K562 (cell line): ENCODE data around the gene CFAP97D2. TPM values are rescaled to one million over a fixed set of nuclear protein-coding genes. Genes with fewer than 3 reads are reported as not detected.

Source experiments
- ATAC-seq: fragments of 200-7000 bp; cut with Tn5 transposase; 3 replicates; pipeline ENCODE4 v1.9.1; 2020; ENCODE audit warnings: moderate library complexity
- BruUV-seq: library from RNA; stranded (reverse); fragments of 400-500 nt; replicated peaks from 2 replicates; lab custom pipeline; 2021; lab: Mats Ljungman, UMichigan
- CTCF ChIA-PET: fragments of 300-600 bp; formaldehyde crosslinking; extraction: SDS; loops from one replicate; lab custom pipeline; 2021; ENCODE audit warnings: low intra/inter-chr PET ratio; lab: Yijun Ruan, JAX
- POLR2A ChIA-PET: fragments of 300-600, 350-650 bp; sonication (Branson Sonifier 250); formaldehyde crosslinking; extraction: SDS; loops from one replicate; lab custom pipeline; 2021; ENCODE audit warnings: antibody characterized with exemption, inconsistent platforms; lab: Yijun Ruan, JAX
- DNase-seq, 4 experiments: peaks; one replicate each; pipeline versions ENCODE4 v3.0.0 to v3.0.0-alpha.2; 2011 to 2018; ENCODE audit warnings: low spot score in 3 of 4, mixed read lengths in 3 of 4; ENCODE audit errors: extremely low read depth in 1 of 4
- FAIRE-seq: peaks from 2 replicates; lab custom pipeline; 2011; peaks lifted over from hg19 to GRCh38; lab: Jason Lieb, UNC
- H2AFZ ChIP-seq: 2 replicates; pipeline ENCODE4 v1.6.0; 2011; ENCODE audit warnings: low read depth, low read length, control low read depth, inconsistent platforms
- H3K27ac ChIP-seq: fragments of 200-600 bp; 3 replicates; pipeline ENCODE4 v1.8.0; 2011; ENCODE audit warnings: low read depth, mild to moderate bottlenecking, control low read depth, inconsistent platforms, low read length, moderate library complexity, mixed read lengths; ENCODE audit errors: extremely low read depth
- H3K27me3 ChIP-seq, 2 experiments: fragments of 300-600 bp in 1 of 2; 2 replicates in 1 of 2; 3 replicates in 1 of 2; pipeline versions ENCODE4 v1.6.0 to v1.8.0; 2011; ENCODE audit warnings: inconsistent platforms in 2 of 2, low read length in 2 of 2, mild to moderate bottlenecking in 1 of 2, mixed read lengths in 1 of 2, moderate library complexity in 1 of 2; ENCODE audit not compliant: control insufficient read depth in 2 of 2, insufficient read depth in 2 of 2
- H3K36me3 ChIP-seq: fragments of 300-600 bp; 3 replicates; pipeline ENCODE4 v1.8.0; 2011; ENCODE audit warnings: mild to moderate bottlenecking, low read length, inconsistent platforms; ENCODE audit not compliant: control insufficient read depth, insufficient read depth
- H3K4me1 ChIP-seq, 2 experiments: fragments of 200-600 bp in 1 of 2; replicated peaks in 1 of 2; 2 replicates in 1 of 2; 3 replicates in 1 of 2; pipeline versions ENCODE4 v1.5.1 to v1.8.0; 2011; ENCODE audit warnings: inconsistent platforms in 2 of 2, low read length in 2 of 2, mild to moderate bottlenecking in 1 of 2, mixed read lengths in 1 of 2, moderate library complexity in 1 of 2; ENCODE audit not compliant: control insufficient read depth in 2 of 2, insufficient read depth in 2 of 2
- H3K4me2 ChIP-seq: 2 replicates; pipeline ENCODE4 v1.6.1; 2011; ENCODE audit warnings: low read length, control low read depth, inconsistent platforms, mixed read lengths; ENCODE audit not compliant: insufficient read depth
- H3K4me3 ChIP-seq: fragments of 200-600 bp; sonication (generic), shearing (Covaris generic); 2 replicates; pipeline ENCODE4 v1.5.1; 2016; ENCODE audit warnings: control low read depth, inconsistent platforms
- H3K79me2 ChIP-seq: fragments of 200-600 bp; 3 replicates; pipeline ENCODE4 v1.8.0; 2011; ENCODE audit warnings: low read length, inconsistent platforms; ENCODE audit not compliant: control insufficient read depth, insufficient read depth
- H3K9ac ChIP-seq, 2 experiments: 2 replicates each; pipeline versions ENCODE4 v1.6.0 to v1.6.1; 2011; ENCODE audit warnings: low read depth in 2 of 2, low read length in 2 of 2, control low read depth in 1 of 2, inconsistent platforms in 1 of 2, mild to moderate bottlenecking in 1 of 2, mixed read lengths in 1 of 2; ENCODE audit not compliant: insufficient read depth in 1 of 2
- H3K9me1 ChIP-seq: one replicate; pipeline ENCODE4 v1.6.0; 2011; ENCODE audit warnings: inconsistent platforms, mild to moderate bottlenecking, low read length, moderate library complexity; ENCODE audit not compliant: control insufficient read depth, insufficient read depth
- H3K9me3 ChIP-seq: replicated peaks from 2 replicates; pipeline ENCODE4 v1.5.1; 2011; ENCODE audit warnings: low read depth, low read length, inconsistent platforms; ENCODE audit not compliant: control insufficient read depth, insufficient read depth
- H4K20me1 ChIP-seq: replicated peaks from 2 replicates; pipeline ENCODE4 v1.6.1; 2011; ENCODE audit warnings: low read length, inconsistent platforms, mixed read lengths; ENCODE audit not compliant: control insufficient read depth, insufficient read depth
- CBFA2T3 ChIP-seq: fragments of 450-650 bp; IDR thresholded peaks from 2 replicates; pipeline ENCODE4 v1.6.1; 2017
- CHD4 ChIP-seq: fragments of 200-600 bp; sonication (generic); IDR thresholded peaks from 3 replicates; pipeline ENCODE4 v1.6.1; 2012; ENCODE audit warnings: low read depth, mild to moderate bottlenecking, mixed read lengths, low read length, inconsistent platforms; ENCODE audit not compliant: insufficient read depth, insufficient replicate concordance, poor library complexity, severe bottlenecking
- ERF ChIP-seq: fragments of 450-650 bp; formaldehyde crosslinking; IDR thresholded peaks from 2 replicates; pipeline ENCODE4 v1.4.0; 2020; ENCODE audit warnings: mild to moderate bottlenecking, mixed read lengths
- FUS ChIP-seq: fragments of 200-400 bp; formaldehyde crosslinking; optimal IDR thresholded peaks from 2 replicates; pipeline ENCODE3; 2017; ENCODE audit warnings: low read depth, low read length
- GTF2A2 ChIP-seq: IDR thresholded peaks from 2 replicates; pipeline ENCODE4 v1.6.1; 2016; ENCODE audit warnings: mild to moderate bottlenecking, missing genetic modification characterization, missing compliant biosample characterization
- KAT7 ChIP-seq: sonication (generic); formaldehyde crosslinking; IDR thresholded peaks from 2 replicates; pipeline ENCODE4 v1.8.0; 2022; ENCODE audit warnings: missing genetic modification reagents, mild to moderate bottlenecking, borderline replicate concordance
- MCM3 ChIP-seq: fragments of 450-650 bp; IDR thresholded peaks from 2 replicates; pipeline ENCODE4 v1.6.1; 2016
- MIER1 ChIP-seq: fragments of 450-650 bp; IDR thresholded peaks from 2 replicates; pipeline ENCODE4 v1.6.1; 2016; ENCODE audit warnings: antibody characterized with exemption, mild to moderate bottlenecking, low read depth
- NFE2 ChIP-seq: IDR thresholded peaks from 2 replicates; pipeline ENCODE4 v1.6.1; 2014; ENCODE audit warnings: antibody characterized with exemption, low read depth
- NR2C1 ChIP-seq, 2 experiments: fragments of 450-650 bp; IDR thresholded peaks; 2 replicates each; pipeline ENCODE4 v1.6.1; 2017; ENCODE audit warnings: mild to moderate bottlenecking in 2 of 2, antibody characterized with exemption in 1 of 2, inconsistent platforms in 1 of 2, missing compliant biosample characterization in 1 of 2, missing genetic modification characterization in 1 of 2
- OTX1 ChIP-seq: fragments of 450-650 bp; formaldehyde crosslinking; IDR thresholded peaks from 2 replicates; pipeline ENCODE4 v1.4.0; 2022; ENCODE audit warnings: mild to moderate bottlenecking
- POLR2A ChIP-seq: fragments of 450-650 bp; conservative IDR thresholded peaks from 2 replicates; pipeline ENCODE4 v1.6.1; 2016
- POLR2AphosphoS2 ChIP-seq: IDR thresholded peaks from 2 replicates; pipeline ENCODE4 v1.6.1; 2012; ENCODE audit warnings: low read length, improper control_type of control experiment
- SAFB ChIP-seq: fragments of 200-400 bp; formaldehyde crosslinking; IDR thresholded peaks from 2 replicates; pipeline ENCODE4 v1.6.1; 2017; ENCODE audit warnings: low read depth, low read length, borderline replicate concordance
- STAT6 ChIP-seq: sonication (generic); formaldehyde crosslinking; IDR thresholded peaks from 2 replicates; pipeline ENCODE4 v1.8.1; 2023; ENCODE audit warnings: mild to moderate bottlenecking, missing genetic modification reagents
- ZFP36 ChIP-seq: fragments of 150-350 bp; IDR thresholded peaks from 2 replicates; pipeline ENCODE4 v1.6.1; 2018; ENCODE audit warnings: low read length, low read depth; ENCODE audit not compliant: partially characterized antibody
- ZNF354B ChIP-seq: fragments of 250-450 bp; sonication (Bioruptor Pico); IDR thresholded peaks from 2 replicates; pipeline ENCODE4 v1.4.0; 2020
- ZNF639 ChIP-seq, 2 experiments: fragments of 200-800 bp in 1 of 2; sonication (Bioruptor generic) in 1 of 2; sonication (generic) in 1 of 2; formaldehyde crosslinking in 1 of 2; IDR thresholded peaks in 1 of 2; conservative IDR thresholded peaks in 1 of 2; 2 replicates each; pipeline versions ENCODE4 v1.5.0 to v1.6.1; 2016 to 2020; ENCODE audit warnings: missing compliant biosample characterization in 1 of 2, missing genetic modification characterization in 1 of 2, missing genetic modification reagents in 1 of 2
- WGBS: fragments of 100-300 bp; shearing (Covaris generic); methylation state at CpG from one replicate; pipeline ENCODE4 v1.1.6; 2016; ENCODE audit warnings: low coverage, mixed read lengths; ENCODE audit not compliant: insufficient coverage; ENCODE audit errors: missing lambda C conversion rate; 5-methylcytosine and 5-hydroxymethylcytosine counted together
- in situ Hi-C: fragments of 300-500 bp; cut with MboI; formaldehyde crosslinking; loops from 4 replicates; pipeline ENCODE4 v1.15.0; 2018; ENCODE audit warnings: inconsistent platforms, mixed read lengths
- intact Hi-C: fragments of 100-400 bp; cut with micrococcal nuclease; formaldehyde crosslinking; loops from 2 replicates; pipeline ENCODE4 v1.14.2; 2022
- polyA plus RNA-seq, 8 experiments: library from polyadenylated mRNA; depleted of rRNA in 4 of 8; stranded (reverse) in 5 of 8; unstranded in 3 of 8; fragments of >200 nt; fragmentation: Nextera tagmentation in 2 of 8; fragmentation: Illumina TruSeq in 1 of 8; extraction: Ambion mirVana in 2 of 8; extraction: Trizol in 1 of 8; gene quantifications; 2 replicates each; pipeline versions ENCODE4 v1.2.1 to v1.2.3, GENCODE V29; 2011 to 2014; ENCODE audit warnings: inconsistent platforms in 1 of 8, missing spikeins in 1 of 8
- total RNA-seq, 7 experiments: library from RNA; depleted of rRNA in 6 of 7; stranded (reverse); fragments of >200 nt in 6 of 7; fragmentation: Illumina TruSeq in 2 of 7; extraction: Trizol in 2 of 7; gene quantifications; 2 replicates each; pipeline versions ENCODE4 v1.2.1 to v1.2.3, GENCODE V29; 2011 to 2021; ENCODE audit warnings: low replicate concordance in 1 of 7

Gene CFAP97D2
- total and polyA plus RNA-seq, 9 of the 15 experiments (the other 6 are each of a cell fraction or from before 2014, with no cell fraction given) = not detected

- TF ChIP-seq CHD4 (no peak), GTF2A2 (tag) (no peak)
These were observed 58.5 kb downstream of the CFAP97D2 start (continued) for GRCh38 chr13:114237415-114238112.

GRCh38 chr13:114241918-114242317 is 62.9 kb downstream of the CFAP97D2 start:
- ChIA-PET CTCF (no interaction called here), POLR2A (no interaction called here)
- no peaks in the 10 kb centered on the region for H4K20me1 ChIP-seq
- no peak overlapping the region for H3K4me3 ChIP-seq
- no peaks in the 10 kb centered on the region for H3K9me1 ChIP-seq
- no peaks in the 10 kb centered on the region for H3K9me3 ChIP-seq
- H3K79me2 ChIP-seq = peaks cover 13% of the 10 kb centered on the region; the same call in 2 of the 3 replicates
- in situ Hi-C loops (no loop called here), intact Hi-C loops (no loop called here)
- ATAC-seq = no peak
- no TSS peak for BruUV-seq
- no peak overlapping the region for H3K4me2 ChIP-seq
- H3K27ac ChIP-seq = no peak overlapping the region
- no peaks in the 10 kb centered on the region for H3K27me3 ChIP-seq
- peaks cover 7 to 22% of the 10 kb centered on the region in 2 experiments; a peak in 4 of 5 replicates for H3K4me1 ChIP-seq
- no peak for DNase-seq
- FAIRE-seq = no peak
- H3K36me3 ChIP-seq = peaks cover 96% of the 10 kb centered on the region
- WGBS = 62% methylated on average over 6 of the region's 6 CpGs
- H3K9ac ChIP-seq = no peak overlapping the region
- no peak overlapping the region for H2AFZ ChIP-seq
- TF ChIP-seq NR2C1 (IDR thresholded peaks at IDR 0.05) = no peak
- TF ChIP-seq NR2C1 (tag; IDR thresholded peaks at IDR 0.05) = no peak
- TF ChIP-seq MCM3 = no peak
- TF ChIP-seq KAT7 = no peak
- no peak for TF ChIP-seq MIER1
- no peak for TF ChIP-seq ERF (CRISPR knock-in tag)
- no peak for TF ChIP-seq ZFP36
- TF ChIP-seq FUS = no peak
- no peak for TF ChIP-seq CBFA2T3
- no peak for TF ChIP-seq POLR2A
- no peak for TF ChIP-seq ZNF639 (CRISPR knock-in tag; conservative IDR thresholded peaks at IDR 0.05 in 1 of 2, IDR thresholded peaks at IDR 0.05 in 1 of 2)
- no peak for TF ChIP-seq ZNF354B (CRISPR knock-in tag)
- peak; percentile 60 for TF ChIP-seq NFE2
- no peak for TF ChIP-seq POLR2AphosphoS2
- TF ChIP-seq STAT6 (CRISPR knock-in tag) = no peak
- no peak for TF ChIP-seq OTX1 (CRISPR knock-in tag)
- TF ChIP-seq SAFB = no peak
